Measurements from ENCODE around the gene TAAR8.
"Not testable (repeated sequence)": the region's sequence is repeated elsewhere in the genome, so short reads cannot be mapped to it uniquely, and the experiment has no call there.

The TAAR8 gene

GRCh38 chr6:132544826-132545225 lies 7.6 kb upstream of the TAAR8 start:
- DNase-seq (ENCODE audit: low read depth), result no peak

- no peak for DNase-seq (ENCODE audit: low read depth)
These were observed 3.6 kb upstream of the TAAR8 start for GRCh38 chr6:132548746-132549463.

- no peak for DNase-seq (ENCODE audit: low read depth)
These were observed 1.3 kb upstream of the TAAR8 start for GRCh38 chr6:132551214-132551613.

- DNase-seq (ENCODE audit: low read depth), result not testable (repeated sequence)
These were observed 7.6 kb downstream of the TAAR8 start for GRCh38 chr6:132560087-132560486.

GRCh38 chr6:132566404-132566803 lies 13.9 kb downstream of the TAAR8 start:
- DNase-seq (ENCODE audit: low read depth), result no peak

- DNase-seq (ENCODE audit: low read depth), result no peak
These were observed 15.1 kb downstream of the TAAR8 start for GRCh38 chr6:132567566-132567965.

- no peak for DNase-seq (ENCODE audit: low read depth)
These were observed 16.1 kb downstream of the TAAR8 start for GRCh38 chr6:132568611-132569010.

- DNase-seq (ENCODE audit: low read depth), result no peak
These were observed 16.7 kb downstream of the TAAR8 start for GRCh38 chr6:132569170-132569569.

- DNase-seq (ENCODE audit: low read depth), result no peak
These were observed 17.8 kb downstream of the TAAR8 start, which contains the start of gene TAAR6 for GRCh38 chr6:132570221-132570777. Gene TAAR6, plus strand, starts transcription at chr6:132570322. Its CDS starts 0 bp downstream, at chr6:132570322.

GRCh38 chr6:132571774-132572173 lies 19.3 kb downstream of the TAAR8 start:
- DNase-seq (ENCODE audit: low read depth), result no peak

GRCh38 chr6:132584698-132585097 lies 32.2 kb downstream of the TAAR8 start:
- DNase-seq (ENCODE audit: low read depth), result no peak

- DNase-seq (ENCODE audit: low read depth), result no peak
These were observed 35.0 kb downstream of the TAAR8 start for GRCh38 chr6:132587424-132587823.

- DNase-seq (ENCODE audit: low read depth), result no peak
These were observed 37.0 kb downstream of the TAAR8 start, which contains the start of gene TAAR5 for GRCh38 chr6:132589454-132589853. Gene TAAR5, minus strand, starts transcription at chr6:132589741. Its CDS starts 55 bp downstream, at chr6:132589686.

GRCh38 chr6:132590362-132590761 lies 37.9 kb downstream of the TAAR8 start:
- no peak for DNase-seq (ENCODE audit: low read depth)

- DNase-seq (ENCODE audit: low read depth), result no peak
These were observed 40.4 kb downstream of the TAAR8 start for GRCh38 chr6:132592855-132593254.

GRCh38 chr6:132596201-132596600 lies 43.7 kb downstream of the TAAR8 start:
- no peak for DNase-seq (ENCODE audit: low read depth)

- DNase-seq (ENCODE audit: low read depth), result no peak
These were observed 46.0 kb downstream of the TAAR8 start for GRCh38 chr6:132598473-132598872.

GRCh38 chr6:132600900-132601299 lies 48.4 kb downstream of the TAAR8 start:
- not testable (repeated sequence) for DNase-seq (ENCODE audit: low read depth)
